HCT116 (cell line): Measurements from ENCODE around the gene SYNE2.

Experiments
- CEBPB ChIP-seq: IDR thresholded peaks from 2 replicates; pipeline ENCODE4 v1.6.1; 2012; ENCODE audit warnings: low read depth
- ELF1 ChIP-seq: IDR thresholded peaks from 2 replicates; pipeline ENCODE4 v1.6.1; 2012; ENCODE audit warnings: low read depth, borderline replicate concordance
- EZH2 ChIP-seq: fragments of 200-600 bp; sonication (generic); IDR thresholded peaks from 2 replicates; pipeline ENCODE4 v1.6.1; 2017; ENCODE audit warnings: antibody characterized with exemption, mixed run types
- EZH2phosphoT487 ChIP-seq: fragments of 200-600 bp; IDR thresholded peaks from 2 replicates; pipeline ENCODE4 v1.6.1; 2018; ENCODE audit warnings: antibody characterized with exemption, borderline replicate concordance
- FOSL1 ChIP-seq: IDR thresholded peaks from 2 replicates; pipeline ENCODE4 v1.6.1; 2012; ENCODE audit warnings: low read depth
- JUND ChIP-seq: IDR thresholded peaks from 2 replicates; pipeline ENCODE4 v1.6.1; 2012
- MAX ChIP-seq: IDR thresholded peaks from 2 replicates; pipeline ENCODE4 v1.6.1; 2012
- POLR2A ChIP-seq: IDR thresholded peaks from 2 replicates; pipeline ENCODE4 v1.7.0; 2011; ENCODE audit warnings: borderline replicate concordance; ENCODE audit not compliant: insufficient read depth, insufficient read length; ENCODE audit errors: extremely low read depth
- POLR2AphosphoS5 ChIP-seq: IDR thresholded peaks from 2 replicates; pipeline ENCODE4 v1.6.1; 2011; ENCODE audit warnings: mild to moderate bottlenecking, low read depth, low read length, moderate library complexity
- REST ChIP-seq: IDR thresholded peaks from 2 replicates; pipeline ENCODE4 v1.6.1; 2012; ENCODE audit warnings: low read depth
- SRF ChIP-seq: IDR thresholded peaks from 2 replicates; pipeline ENCODE4 v1.6.1; 2012; ENCODE audit warnings: low read depth
- YY1 ChIP-seq: IDR thresholded peaks from 2 replicates; pipeline ENCODE4 v1.6.1; 2011; ENCODE audit warnings: low read length, low read depth, moderate library complexity, mild to moderate bottlenecking; ENCODE audit not compliant: insufficient replicate concordance; ENCODE audit errors: extremely low read depth
- TF ChIP-seq, protein P1 (sequence below), 3 experiments: fragments of 200-600 bp in 1 of 3; sonication (generic) in 1 of 3; IDR thresholded peaks in 2 of 3; conservative IDR thresholded peaks in 1 of 3; 2 replicates each; pipeline ENCODE4 v1.5.1; 2012 to 2017; ENCODE audit warnings: low read depth in 2 of 3, low read length in 2 of 3, antibody characterized with exemption in 1 of 3, borderline replicate concordance in 1 of 3, control low read depth in 1 of 3, mild to moderate bottlenecking in 1 of 3, mixed read lengths in 1 of 3, mixed run types in 1 of 3, moderate library complexity in 1 of 3; ENCODE audit not compliant: insufficient read depth in 1 of 3

- TF ChIP-seq POLR2A (no peak), FOSL1 (no peak), CEBPB (no peak), POLR2AphosphoS5 (no peak), EZH2 (no peak), SRF (no peak), ELF1 (no peak), JUND (no peak), MAX (no peak), REST (no peak), EZH2phosphoT487 (no peak), YY1 (no peak)
- TF ChIP-seq, protein P1, sequence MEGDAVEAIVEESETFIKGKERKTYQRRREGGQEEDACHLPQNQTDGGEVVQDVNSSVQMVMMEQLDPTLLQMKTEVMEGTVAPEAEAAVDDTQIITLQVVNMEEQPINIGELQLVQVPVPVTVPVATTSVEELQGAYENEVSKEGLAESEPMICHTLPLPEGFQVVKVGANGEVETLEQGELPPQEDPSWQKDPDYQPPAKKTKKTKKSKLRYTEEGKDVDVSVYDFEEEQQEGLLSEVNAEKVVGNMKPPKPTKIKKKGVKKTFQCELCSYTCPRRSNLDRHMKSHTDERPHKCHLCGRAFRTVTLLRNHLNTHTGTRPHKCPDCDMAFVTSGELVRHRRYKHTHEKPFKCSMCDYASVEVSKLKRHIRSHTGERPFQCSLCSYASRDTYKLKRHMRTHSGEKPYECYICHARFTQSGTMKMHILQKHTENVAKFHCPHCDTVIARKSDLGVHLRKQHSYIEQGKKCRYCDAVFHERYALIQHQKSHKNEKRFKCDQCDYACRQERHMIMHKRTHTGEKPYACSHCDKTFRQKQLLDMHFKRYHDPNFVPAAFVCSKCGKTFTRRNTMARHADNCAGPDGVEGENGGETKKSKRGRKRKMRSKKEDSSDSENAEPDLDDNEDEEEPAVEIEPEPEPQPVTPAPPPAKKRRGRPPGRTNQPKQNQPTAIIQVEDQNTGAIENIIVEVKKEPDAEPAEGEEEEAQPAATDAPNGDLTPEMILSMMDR (IDR thresholded peaks at IDR 0.05 in 2 of 3, conservative IDR thresholded peaks at IDR 0.05 in 1 of 3; ENCODE audit: borderline replicate concordance in 1 of 3, insufficient read depth in 1 of 3, low read depth in 2 of 3, low read length in 2 of 3), result no peak
Measured at GRCh38 chr14:63848890-63849289, 3.9 kb upstream of the SYNE2 start.
